Measurements from ENCODE around the gene LMAN2L. TPM values are rescaled to one million over a fixed set of nuclear protein-coding genes. Genes with fewer than 3 reads are reported as not detected.

Gene LMAN2L, protein sequence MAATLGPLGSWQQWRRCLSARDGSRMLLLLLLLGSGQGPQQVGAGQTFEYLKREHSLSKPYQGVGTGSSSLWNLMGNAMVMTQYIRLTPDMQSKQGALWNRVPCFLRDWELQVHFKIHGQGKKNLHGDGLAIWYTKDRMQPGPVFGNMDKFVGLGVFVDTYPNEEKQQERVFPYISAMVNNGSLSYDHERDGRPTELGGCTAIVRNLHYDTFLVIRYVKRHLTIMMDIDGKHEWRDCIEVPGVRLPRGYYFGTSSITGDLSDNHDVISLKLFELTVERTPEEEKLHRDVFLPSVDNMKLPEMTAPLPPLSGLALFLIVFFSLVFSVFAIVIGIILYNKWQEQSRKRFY
- total RNA-seq = 10 to 100 TPM; 13.3 to 30.9 (median 18.8) TPM
- polyA plus RNA-seq = 10 to 100 TPM; 11.0 to 31.4 TPM
- long read RNA-seq, donor 1, transcript LMAN2L-201 (8 exons, 2,397 nt) = major isoform, 74 of 84 reads
- long read RNA-seq, donor 1, partial matches to known transcripts = 5 of 84 reads
- long read RNA-seq, donor 1, other reads (novel, unspliced or antisense) = 1 of 84 reads
- long read RNA-seq, donor 2, transcript LMAN2L-201 (8 exons, 2,397 nt) = major isoform, 67 of 81 reads
- long read RNA-seq, donor 2, transcript LMAN2L-202 (9 exons, 2,020 nt) = minor isoform, 5 of 81 reads
- long read RNA-seq, donor 2, partial matches to known transcripts = 1 of 81 reads
- long read RNA-seq, donor 2, other reads (novel, unspliced or antisense) = 5 of 81 reads
- long read RNA-seq, donor 3, transcript LMAN2L-201 (8 exons, 2,397 nt) = major isoform, 99 of 110 reads
- long read RNA-seq, donor 3, partial matches to known transcripts = 6 of 110 reads
- long read RNA-seq, donor 3, other reads (novel, unspliced or antisense) = 1 of 110 reads

DNA sequence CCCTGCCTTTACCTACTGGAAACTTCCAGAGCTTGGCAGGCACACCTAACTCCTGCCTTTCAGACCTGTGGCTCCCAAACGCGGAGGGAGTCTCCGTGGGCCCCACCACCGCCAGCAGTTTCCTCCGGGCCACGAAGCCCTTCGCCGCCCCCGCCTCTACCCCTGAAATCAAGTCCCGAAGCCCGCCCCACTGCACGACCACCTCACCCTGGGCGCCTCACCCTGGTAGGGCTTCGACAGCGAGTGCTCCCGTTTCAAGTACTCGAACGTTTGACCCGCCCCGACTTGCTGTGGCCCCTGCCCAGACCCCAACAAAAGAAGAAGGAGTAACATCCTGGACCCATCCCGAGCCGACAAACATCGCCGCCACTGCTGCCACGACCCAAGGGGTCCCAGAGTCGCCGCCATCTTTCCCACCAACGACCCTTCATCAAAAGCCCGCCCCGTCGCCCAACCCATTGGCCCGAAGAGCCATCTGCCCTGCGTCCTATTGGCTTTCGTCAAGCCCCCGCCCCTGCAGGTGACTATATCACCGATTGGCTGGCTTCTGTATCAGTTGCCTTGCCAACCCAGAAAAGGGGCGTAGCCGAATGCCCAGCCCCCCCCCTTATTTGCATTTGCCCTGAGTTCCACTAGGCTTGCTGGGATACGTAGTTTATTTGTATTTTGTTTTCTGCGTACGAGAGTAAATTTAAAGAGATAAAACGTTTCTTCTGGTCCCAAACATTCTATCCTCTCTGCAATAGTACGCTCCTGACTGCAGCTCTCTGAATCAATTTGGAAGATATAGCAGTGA, at the start of gene LMAN2L:
Gene LMAN2L, minus strand, starts transcription at position 432 of the 796 bp plus-strand sequence. Its CDS starts 24 bp downstream, at position 408.
- DNase-seq (peak; percentile 95 to 99), ATAC-seq (peak; percentile 96 to 100 (median 100))
- H3K4me1 ChIP-seq = peaks cover 0 to 49% (median 28%) of the 10 kb centered on the region in 9 donors
- intact Hi-C loops (cut with DNase I) = loop anchor here in 4 of 10 donors (1.0 to 5.0 kb wide), 3 partner anchors 20 to 103 kb away; partner anchors contain the start of genes KANSL3 (in 4 of the 4) and CNNM4 (in 2 of the 4)
- 0% methylated on average over 43 of the region's 43 CpGs for WGBS, 2 donors
- H3K9me3 ChIP-seq = no peaks in the 10 kb centered on the region
- no peaks in the 10 kb centered on the region for H3K27me3 ChIP-seq
- H3K36me3 ChIP-seq = peaks cover 0 to 29% (median 0%) of the 10 kb centered on the region in 9 donors
- H3K27ac ChIP-seq = peak within 1 kb of the TSS; percentile 34 to 84 (median 76)
- H3K4me3 ChIP-seq = peak within 1 kb of the TSS; percentile 69 to 93 (median 80)
- TF ChIP-seq, protein P1, sequence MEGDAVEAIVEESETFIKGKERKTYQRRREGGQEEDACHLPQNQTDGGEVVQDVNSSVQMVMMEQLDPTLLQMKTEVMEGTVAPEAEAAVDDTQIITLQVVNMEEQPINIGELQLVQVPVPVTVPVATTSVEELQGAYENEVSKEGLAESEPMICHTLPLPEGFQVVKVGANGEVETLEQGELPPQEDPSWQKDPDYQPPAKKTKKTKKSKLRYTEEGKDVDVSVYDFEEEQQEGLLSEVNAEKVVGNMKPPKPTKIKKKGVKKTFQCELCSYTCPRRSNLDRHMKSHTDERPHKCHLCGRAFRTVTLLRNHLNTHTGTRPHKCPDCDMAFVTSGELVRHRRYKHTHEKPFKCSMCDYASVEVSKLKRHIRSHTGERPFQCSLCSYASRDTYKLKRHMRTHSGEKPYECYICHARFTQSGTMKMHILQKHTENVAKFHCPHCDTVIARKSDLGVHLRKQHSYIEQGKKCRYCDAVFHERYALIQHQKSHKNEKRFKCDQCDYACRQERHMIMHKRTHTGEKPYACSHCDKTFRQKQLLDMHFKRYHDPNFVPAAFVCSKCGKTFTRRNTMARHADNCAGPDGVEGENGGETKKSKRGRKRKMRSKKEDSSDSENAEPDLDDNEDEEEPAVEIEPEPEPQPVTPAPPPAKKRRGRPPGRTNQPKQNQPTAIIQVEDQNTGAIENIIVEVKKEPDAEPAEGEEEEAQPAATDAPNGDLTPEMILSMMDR (IDR thresholded peaks at IDR 0.05) = peak in 1 of 9 donors; percentile 15

DNA sequence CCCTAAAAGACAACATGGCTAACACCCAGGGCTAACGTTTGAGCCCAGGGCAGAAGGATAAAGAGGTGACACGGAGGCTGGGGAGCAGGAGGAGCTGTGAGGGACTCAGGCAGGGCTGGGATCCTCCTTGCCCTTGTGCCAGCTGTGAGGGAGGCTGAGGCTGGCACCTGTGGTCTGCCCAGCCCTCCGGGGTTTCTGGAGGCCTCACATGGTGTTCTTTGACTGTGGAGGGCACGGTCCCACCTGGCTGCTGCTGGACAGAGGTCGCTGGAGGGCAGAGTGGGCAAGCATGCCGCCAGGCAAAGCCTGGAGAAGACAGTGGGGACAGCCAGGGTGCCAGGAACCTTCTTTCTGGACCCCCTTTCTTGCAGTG, 49.4 kb upstream of the LMAN2L start:
- TF ChIP-seq, protein P1 (IDR thresholded peaks at IDR 0.05) = no peak
- H3K27me3 ChIP-seq = no peaks in the 10 kb centered on the region
- peak overlapping the region; percentile 56 to 94 (median 86) for H3K27ac ChIP-seq
- H3K9me3 ChIP-seq = no peaks in the 10 kb centered on the region
- peaks cover 0 to 47% (median 26%) of the 10 kb centered on the region in 9 donors for H3K4me1 ChIP-seq
- peak in 7 of 8 donors; percentile 5 to 31 (median 24) for ATAC-seq
- peak overlapping the region in 9 of 10 donors; percentile 16 to 51 (median 45) for H3K4me3 ChIP-seq
- WGBS, 2 donors = 64 to 67% methylated on average over 6 of the region's 6 CpGs
- DNase-seq = no peak
- intact Hi-C loops (cut with DNase I) = no loop called here
- no peaks in the 10 kb centered on the region for H3K36me3 ChIP-seq

DNA sequence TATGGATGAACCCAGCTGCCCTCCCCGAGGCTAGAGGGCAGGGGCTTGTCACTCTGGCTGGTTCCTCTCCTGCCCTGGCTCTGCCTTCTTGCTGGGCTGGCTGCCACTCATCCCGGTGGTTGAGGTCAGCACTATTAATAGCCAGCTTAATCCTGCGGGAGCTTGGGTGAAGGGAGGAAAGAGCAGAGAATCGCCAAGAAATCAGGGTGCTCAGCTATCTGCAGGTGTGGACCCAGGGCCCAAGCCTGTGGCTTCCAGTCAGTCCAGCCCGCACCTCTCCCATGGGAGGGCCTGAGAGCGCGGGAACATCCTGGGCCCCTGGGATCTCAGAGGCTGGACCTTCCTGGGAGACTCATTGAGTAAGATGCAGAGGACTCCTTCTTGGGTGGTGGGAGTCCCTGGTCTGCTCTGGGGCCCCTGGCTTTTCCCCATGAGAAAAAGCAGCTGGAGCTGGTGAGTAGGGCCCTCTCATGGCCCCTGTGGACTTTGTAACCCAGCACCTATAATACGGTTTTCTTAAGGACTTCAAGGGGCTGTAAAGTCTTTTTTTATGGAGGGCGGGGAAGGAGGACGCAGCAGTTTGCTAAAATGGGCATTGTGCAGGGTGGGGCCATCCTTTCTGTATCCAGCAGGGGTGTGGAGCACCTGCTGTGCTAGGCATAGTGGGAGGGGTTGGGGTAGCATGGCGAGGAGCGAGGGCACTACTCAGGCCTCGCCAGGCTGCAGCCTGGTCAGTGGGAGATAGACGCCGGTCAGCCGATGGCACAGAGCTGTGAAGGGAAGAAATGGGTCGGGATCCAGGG, 48.8 kb upstream of the LMAN2L start:
- H3K27ac ChIP-seq = peak overlapping the region; percentile 56 to 94 (median 86)
- TF ChIP-seq, protein P1 (IDR thresholded peaks at IDR 0.05) = no peak

More for the DNA sequence above, 48.8 kb upstream of the LMAN2L start:
- DNase-seq (peak; percentile 70 to 78), ATAC-seq (peak; percentile 86 to 95 (median 90))
- WGBS, 2 donors = 36 to 57% methylated on average over 17 of the region's 17 CpGs
- Histone ChIP-seq H3K36me3 (no peaks in the 10 kb centered on the region), H3K4me3 (peak overlapping the region in 9 of 10 donors; percentile 16 to 51 (median 45)), H3K9me3 (no peaks in the 10 kb centered on the region), H3K27me3 (no peaks in the 10 kb centered on the region), H3K4me1 (peaks cover 0 to 44% (median 26%) of the 10 kb centered on the region in 9 donors)
- intact Hi-C loops (cut with DNase I) = no loop called here

Data from heart right ventricle (tissue), 16 donors.